Astrocyte of the cerebellum (primary cell): Measurements from ENCODE around the gene DHX16.

Source experiments
- DNase-seq: peaks from one replicate; pipeline ENCODE4 v3.0.0-alpha.2; 2011; ENCODE audit warnings: low read depth
- H3K4me3 ChIP-seq: 2 replicates; pipeline ENCODE4 v1.5.1; 2011; ENCODE audit warnings: mild to moderate bottlenecking, low read depth, low read length, moderate library complexity
- in situ Hi-C: cut with HindIII; loops from 2 replicates; pipeline ENCODE4 v1.10.0; 2017; ENCODE audit warnings: low sequenced_read_pairs
- TF ChIP-seq, protein P1 (sequence below): IDR thresholded peaks from 2 replicates; pipeline ENCODE4 v1.5.1; 2012; ENCODE audit warnings: low read length, low read depth, moderate library complexity, mild to moderate bottlenecking; ENCODE audit errors: missing control alignments

Gene DHX16

DNA sequence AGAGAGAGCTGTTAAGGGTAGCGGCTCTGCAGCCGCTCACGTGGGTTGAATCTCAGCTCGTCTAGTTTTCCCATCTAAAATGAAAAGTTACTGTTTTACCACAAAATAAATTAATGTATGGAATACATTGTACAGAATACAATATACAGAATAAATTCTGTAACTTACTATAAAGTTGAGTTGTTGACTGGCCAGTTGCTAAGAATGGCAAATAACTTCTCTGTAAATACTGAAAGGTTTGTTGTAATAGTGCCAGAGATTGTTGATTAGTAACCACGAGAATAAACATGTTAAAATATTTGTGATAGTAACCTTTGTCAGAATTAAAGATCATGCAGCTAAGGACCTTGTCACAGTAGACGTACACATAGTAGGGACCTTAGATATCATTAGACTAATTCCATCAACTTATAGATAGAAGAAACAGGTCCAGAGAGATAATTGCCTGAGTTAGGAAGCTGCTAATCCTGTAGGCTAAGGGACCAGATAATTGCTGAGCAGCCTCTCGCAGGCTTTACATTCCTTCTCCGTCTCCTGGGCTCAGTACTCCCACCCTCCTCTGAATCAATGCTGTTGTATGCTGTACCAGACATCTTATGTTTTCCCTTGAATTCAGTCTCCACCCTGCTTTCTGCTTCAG is 18.5 kb upstream of the DHX16 start:
- TF ChIP-seq, protein P1, sequence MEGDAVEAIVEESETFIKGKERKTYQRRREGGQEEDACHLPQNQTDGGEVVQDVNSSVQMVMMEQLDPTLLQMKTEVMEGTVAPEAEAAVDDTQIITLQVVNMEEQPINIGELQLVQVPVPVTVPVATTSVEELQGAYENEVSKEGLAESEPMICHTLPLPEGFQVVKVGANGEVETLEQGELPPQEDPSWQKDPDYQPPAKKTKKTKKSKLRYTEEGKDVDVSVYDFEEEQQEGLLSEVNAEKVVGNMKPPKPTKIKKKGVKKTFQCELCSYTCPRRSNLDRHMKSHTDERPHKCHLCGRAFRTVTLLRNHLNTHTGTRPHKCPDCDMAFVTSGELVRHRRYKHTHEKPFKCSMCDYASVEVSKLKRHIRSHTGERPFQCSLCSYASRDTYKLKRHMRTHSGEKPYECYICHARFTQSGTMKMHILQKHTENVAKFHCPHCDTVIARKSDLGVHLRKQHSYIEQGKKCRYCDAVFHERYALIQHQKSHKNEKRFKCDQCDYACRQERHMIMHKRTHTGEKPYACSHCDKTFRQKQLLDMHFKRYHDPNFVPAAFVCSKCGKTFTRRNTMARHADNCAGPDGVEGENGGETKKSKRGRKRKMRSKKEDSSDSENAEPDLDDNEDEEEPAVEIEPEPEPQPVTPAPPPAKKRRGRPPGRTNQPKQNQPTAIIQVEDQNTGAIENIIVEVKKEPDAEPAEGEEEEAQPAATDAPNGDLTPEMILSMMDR = no peak
- peak overlapping the region; percentile 66 for H3K4me3 ChIP-seq
- in situ Hi-C loops = no loop called here
- DNase-seq = no peak

DNA sequence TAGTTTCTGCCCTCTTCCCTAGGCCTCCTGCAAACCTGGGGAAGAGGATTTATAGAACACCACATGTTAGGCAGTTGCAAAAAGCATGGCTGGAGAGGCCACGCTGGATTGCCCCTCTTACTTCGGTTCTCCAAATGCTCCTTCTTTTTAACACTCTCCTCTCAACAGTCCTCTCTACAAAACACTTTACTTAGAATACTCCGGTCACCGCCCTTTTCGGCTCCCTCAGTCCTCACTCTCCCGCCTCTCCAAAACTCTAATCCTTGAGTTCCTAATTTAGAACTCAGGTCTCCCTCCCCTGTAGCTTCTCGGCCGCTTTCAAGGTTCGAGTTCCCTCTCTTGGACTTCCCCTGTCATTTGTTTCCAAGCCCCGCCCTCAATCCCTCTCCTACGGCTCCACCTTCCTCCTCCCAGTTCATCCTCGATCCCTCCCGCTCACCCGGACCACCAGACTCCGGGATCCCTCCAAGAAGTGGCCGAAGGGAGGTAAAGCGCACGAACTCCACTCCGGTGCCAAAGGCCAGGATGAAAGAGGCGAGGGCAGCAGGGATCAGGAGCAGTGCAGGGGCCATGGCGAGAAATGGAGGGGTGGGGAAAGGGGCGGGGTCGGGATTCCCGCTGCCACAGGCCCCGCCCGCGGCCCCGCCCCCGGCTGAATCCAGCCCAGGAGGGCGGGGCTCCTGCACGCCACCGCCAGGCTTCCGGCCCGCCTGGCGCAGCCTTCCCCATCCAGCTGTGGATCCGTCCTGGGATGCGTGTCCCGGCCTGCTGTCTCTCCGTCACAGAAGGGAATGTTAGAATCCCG is 17.8 kb upstream of the DHX16 start, which contains the start of gene NRM:
NRM (minus strand) TSS at position 582 of the 805 bp plus-strand sequence; CDS start at position 572, 10 bp downstream.
- in situ Hi-C loops = no loop called here
- TF ChIP-seq, protein P1 = no peak
- peak; percentile 42 for DNase-seq
- peak within 1 kb of the TSS; percentile 66 for H3K4me3 ChIP-seq

GRCh38 chr6:30689985-30690384 is 17.2 kb upstream of the DHX16 start:
- DNase-seq = no peak
- TF ChIP-seq, protein P1 = no peak
- in situ Hi-C loops = no loop called here
- peak overlapping the region; percentile 66 for H3K4me3 ChIP-seq

- in situ Hi-C loops = no loop called here
- no peak for DNase-seq
- no peak overlapping the region for H3K4me3 ChIP-seq
Measured at GRCh38 chr6:30689022-30689865, 16.4 kb upstream of the DHX16 start.

DNA sequence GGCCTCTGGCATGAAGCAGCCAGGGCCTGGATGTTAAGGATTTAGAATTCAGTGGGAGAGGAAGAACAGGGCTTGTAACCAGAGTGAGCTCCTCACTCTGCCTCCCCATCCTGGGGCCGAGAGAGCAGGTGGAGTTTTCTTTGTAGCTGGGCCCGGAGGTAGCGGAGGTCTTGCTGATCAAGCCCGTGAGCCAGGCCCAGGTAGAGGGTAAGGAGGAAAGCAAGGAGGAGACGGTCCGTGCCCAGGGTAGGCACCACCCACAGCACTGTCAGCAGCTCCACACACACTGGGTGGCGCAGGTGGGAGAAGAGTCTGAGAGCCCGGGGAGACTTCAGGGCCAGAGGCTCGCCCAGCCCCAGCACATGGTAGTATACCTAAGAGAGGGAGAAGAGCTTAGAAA is 15.8 kb upstream of the DHX16 start:
- no peak for DNase-seq
- peak overlapping the region; percentile 94 for H3K4me3 ChIP-seq
- TF ChIP-seq, protein P1 = no peak

More at GRCh38 chr6:30689022-30689865, 16.4 kb upstream of the DHX16 start:
- TF ChIP-seq, protein P1 = no peak

More for the DNA sequence above, 15.8 kb upstream of the DHX16 start:
- in situ Hi-C loops = no loop called here
